ENCODE results near the gene PRPF40A.

Gene PRPF40A

GRCh38 chr2:152716805-152717227 lies 445 bp downstream of the PRPF40A start:
- no peak for DNase-seq

- no peak for DNase-seq
Measured at GRCh38 chr2:152715854-152716428, 1.3 kb downstream of the PRPF40A start.

DNA sequence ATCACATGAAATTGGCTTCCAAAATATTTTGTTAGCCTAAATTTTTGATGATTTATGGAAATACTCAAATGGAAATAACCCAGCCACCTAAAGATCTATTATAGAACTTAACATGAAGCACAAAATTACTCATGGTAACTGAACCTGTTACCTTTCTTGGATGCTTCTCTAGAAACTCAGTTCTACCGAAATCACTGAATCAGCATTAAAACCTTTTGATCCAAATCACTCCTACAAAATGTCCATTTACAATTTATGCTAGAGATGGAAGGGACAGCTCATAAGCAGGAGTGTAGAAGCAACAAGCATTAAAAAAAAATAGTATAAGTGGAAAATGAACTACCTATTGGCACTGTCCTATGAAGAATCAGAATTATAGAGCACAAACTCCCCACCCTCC lies 2.1 kb downstream of the PRPF40A start:
- no peak for DNase-seq

GRCh38 chr2:152710713-152711112 lies 6.5 kb downstream of the PRPF40A start:
- DNase-seq = no peak

- DNase-seq = no peak
Measured at GRCh38 chr2:152708742-152709141, 8.5 kb downstream of the PRPF40A start.

GRCh38 chr2:152706477-152707021 lies 10.7 kb downstream of the PRPF40A start:
- no peak for DNase-seq

DNA sequence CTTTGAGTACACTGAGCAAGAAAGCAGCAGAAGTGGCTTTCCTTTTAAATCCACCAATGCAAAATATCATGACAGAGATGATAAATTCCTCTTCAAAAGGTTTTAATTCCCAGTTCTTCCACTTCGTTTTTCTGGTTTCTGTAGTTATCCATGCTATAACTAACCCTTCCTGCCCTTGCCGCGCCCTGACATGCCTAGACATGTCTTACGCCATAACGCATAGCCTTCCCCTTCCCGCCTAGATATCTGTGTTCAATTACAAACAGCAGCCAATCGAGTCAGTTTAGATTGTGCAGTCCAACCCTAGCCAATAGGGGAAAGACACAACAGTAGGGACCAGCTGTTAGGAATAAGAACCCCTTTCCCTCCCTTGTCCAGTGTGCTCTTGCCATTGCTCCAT lies 16.1 kb downstream of the PRPF40A start:
- no peak for DNase-seq

GRCh38 chr2:152696476-152696875 lies 20.8 kb downstream of the PRPF40A start:
- no peak for DNase-seq

GRCh38 chr2:152695763-152696162 lies 21.5 kb downstream of the PRPF40A start:
- DNase-seq = no peak

DNA sequence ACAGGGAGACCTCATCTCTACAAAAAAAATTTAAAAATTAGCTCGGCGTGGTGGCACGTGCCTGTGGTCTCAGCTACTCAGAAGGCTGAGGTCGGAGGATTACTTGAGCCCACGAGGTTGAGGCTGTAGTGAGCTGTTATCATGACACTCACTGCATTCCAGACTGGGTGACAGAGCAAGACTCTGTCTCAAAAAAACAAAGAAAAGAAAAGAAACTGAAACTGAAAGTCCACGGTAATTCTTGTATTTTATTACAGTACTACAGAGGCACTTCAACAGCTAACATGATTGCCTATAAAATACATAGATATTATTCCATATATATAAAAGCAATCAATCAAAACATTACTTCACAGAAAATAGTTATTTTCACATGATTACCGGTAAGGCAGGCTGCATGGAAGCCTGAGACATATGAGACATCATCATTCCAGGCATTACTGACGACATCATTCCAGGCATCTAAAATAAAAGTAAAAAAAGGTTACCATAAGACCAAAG lies 23.1 kb downstream of the PRPF40A start:
- DNase-seq = no peak

- no peak for DNase-seq
Measured at GRCh38 chr2:152693033-152693432, 24.2 kb downstream of the PRPF40A start.

DNA sequence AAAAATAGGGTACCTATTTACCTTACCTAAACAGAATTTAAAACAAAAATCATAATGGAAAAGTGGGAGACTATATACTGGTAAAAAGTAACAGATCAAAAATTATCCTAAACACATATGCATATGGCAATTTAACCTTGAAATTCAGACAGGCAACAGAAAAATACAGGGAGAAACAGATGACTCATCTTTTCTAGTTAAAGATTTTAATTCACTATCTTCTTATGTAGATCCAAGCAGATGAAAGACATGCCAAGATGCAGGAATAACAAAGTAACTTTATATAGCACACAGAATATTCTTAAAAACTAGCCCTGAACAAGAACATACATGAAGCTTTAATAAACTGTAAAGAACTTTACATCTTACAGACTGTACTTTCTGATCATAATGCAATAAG lies 30.9 kb downstream of the PRPF40A start:
- DNase-seq = no peak

GRCh38 chr2:152683400-152683799 lies 33.9 kb downstream of the PRPF40A start:
- DNase-seq = no peak

DNA sequence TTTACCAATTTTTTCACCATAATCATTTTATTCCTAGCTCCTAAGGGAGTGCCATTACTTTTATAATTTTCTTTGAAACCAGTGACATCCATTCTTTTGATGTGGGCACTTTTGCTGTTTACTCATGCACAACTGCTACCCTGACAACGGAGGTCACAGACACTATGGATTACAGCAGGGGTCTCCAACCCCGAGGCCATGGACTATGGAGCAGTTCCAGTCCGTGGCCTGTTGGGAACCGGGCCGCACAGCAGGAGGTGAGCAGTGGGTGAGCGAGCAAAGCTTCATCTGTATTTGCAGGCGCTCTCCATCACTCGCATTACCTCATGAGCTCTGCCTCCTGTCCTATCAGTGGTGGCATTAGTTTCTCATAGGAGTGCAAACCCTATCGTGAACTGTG lies 34.6 kb downstream of the PRPF40A start:
- no peak for DNase-seq

GRCh38 chr2:152678808-152679207 lies 38.5 kb downstream of the PRPF40A start:
- no peak for DNase-seq

- DNase-seq = no peak
Measured at GRCh38 chr2:152676461-152676860, 40.8 kb downstream of the PRPF40A start.

- no peak for DNase-seq
Measured at GRCh38 chr2:152674334-152674733, 42.9 kb downstream of the PRPF40A start.

GRCh38 chr2:152664725-152665124 lies 52.5 kb downstream of the PRPF40A start:
- no peak for DNase-seq

- no peak for DNase-seq
Measured at GRCh38 chr2:152661076-152661475, 56.2 kb downstream of the PRPF40A start.

GRCh38 chr2:152658221-152658620 lies 59.0 kb downstream of the PRPF40A start:
- no peak for DNase-seq

DNA sequence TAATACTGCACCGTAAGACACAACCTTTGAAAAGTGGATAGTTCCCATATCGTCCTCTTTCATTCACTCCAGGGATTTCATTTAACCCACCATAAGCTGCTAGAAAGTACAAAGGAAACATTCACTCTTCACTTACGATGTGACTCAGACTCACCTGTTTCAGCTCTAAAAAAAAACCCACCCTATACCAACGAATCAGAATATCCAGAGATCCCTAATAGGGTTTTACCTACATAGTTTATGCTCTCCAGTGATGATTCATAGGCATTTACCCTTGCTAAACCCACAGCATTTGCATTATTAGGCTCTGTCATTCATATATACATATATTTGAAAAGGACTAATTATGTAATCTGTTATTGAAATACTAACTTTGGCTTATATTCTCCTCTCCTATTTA lies 60.2 kb downstream of the PRPF40A start:
- DNase-seq = no peak

GRCh38 chr2:152655880-152656279 lies 61.4 kb downstream of the PRPF40A start:
- DNase-seq = no peak

GRCh38 chr2:152651834-152652233 lies 65.4 kb downstream of the PRPF40A start:
- DNase-seq = no peak

DNA sequence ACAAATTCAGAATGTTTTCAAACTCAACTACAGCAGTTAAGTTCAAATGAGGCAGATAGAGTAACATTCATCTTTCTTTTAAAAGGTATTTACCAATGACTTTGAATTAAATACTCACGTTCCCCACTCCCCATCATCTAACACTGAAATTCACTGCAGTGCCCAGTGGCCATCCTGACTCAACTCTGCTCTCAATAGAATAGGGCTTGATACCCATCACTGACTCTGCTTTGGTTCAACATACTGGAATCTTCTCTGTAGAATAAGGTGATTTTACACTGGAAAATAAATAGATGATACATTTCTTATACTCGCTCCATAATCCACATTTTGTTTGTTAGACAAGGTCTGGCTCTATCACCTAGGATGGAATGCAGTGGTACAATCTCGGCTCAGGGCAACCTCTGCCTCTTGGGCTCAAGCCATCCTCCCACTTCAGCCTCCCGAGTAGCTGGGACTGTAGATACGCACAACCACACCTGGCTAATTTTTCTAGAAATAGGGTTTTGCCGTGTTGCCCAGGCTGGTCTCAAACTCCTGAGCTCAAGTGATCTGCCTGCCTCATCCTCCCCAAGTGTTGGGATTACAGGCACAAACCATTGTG lies 66.4 kb downstream of the PRPF40A start:
- DNase-seq = no peak

DNA sequence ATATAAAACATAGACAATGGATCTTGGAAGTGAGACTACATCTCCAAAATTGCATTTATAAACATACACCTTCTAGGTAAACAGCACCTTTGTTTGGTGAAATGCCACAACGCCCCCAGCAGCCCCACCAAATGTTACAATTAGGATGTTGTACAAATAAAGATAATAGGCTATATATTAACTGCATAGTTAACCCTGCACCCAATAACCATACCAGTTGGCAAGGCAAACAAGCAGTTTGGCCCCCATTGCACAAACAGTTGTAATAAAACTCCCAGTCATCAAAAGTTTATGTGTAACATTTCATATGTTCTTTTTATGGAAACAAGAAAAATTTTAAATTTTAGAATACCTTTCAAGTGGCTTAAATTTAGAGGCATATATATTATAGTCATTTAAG lies 67.3 kb downstream of the PRPF40A start:
- DNase-seq = no peak
